ENCODE results near the gene COL4A4.

COL4A4 gene

GRCh38 chr2:227007148-227007547, 156.9 kb downstream of the COL4A4 start:
- Histone ChIP-seq H3F3A (ENCODE audit: insufficient read depth, low read length) (no peaks in the 10 kb centered on the region), H2AFZ (ENCODE audit: low read length) (no peak overlapping the region), H3K9me3 (replicated peaks; ENCODE audit: insufficient read depth, low read length) (no peaks in the 10 kb centered on the region), H3K9ac (ENCODE audit: low read length) (no peak overlapping the region), H3K4me2 (ENCODE audit: low read depth, low read length) (no peak overlapping the region), H3K79me2 (ENCODE audit: low read length) (no peaks in the 10 kb centered on the region), H3K9me2 (replicated peaks; ENCODE audit: insufficient read depth, low read length) (no peaks in the 10 kb centered on the region), H3K36me3 (replicated peaks; ENCODE audit: insufficient read depth, low read length) (no peaks in the 10 kb centered on the region), H3K27ac (ENCODE audit: low read length) (no peak overlapping the region), H4K20me1 (ENCODE audit: insufficient read depth, low read length) (no peaks in the 10 kb centered on the region), H3K4me1 (ENCODE audit: low read length) (no peaks in the 10 kb centered on the region), H3K27me3 (replicated peaks; ENCODE audit: insufficient read depth, low read length) (no peaks in the 10 kb centered on the region), H3K4me3 (ENCODE audit: low read length) (no peak overlapping the region)
- no peak for TF ChIP-seq EZH2phosphoT487 (IDR thresholded peaks at IDR 0.05; ENCODE audit: low read length)
- no peak for TF ChIP-seq EZH2 (optimal IDR thresholded peaks at IDR 0.05; ENCODE audit: low read depth, low read length)
- DNase-seq: no peak

GRCh38 chr2:227006189-227006897, 157.7 kb downstream of the COL4A4 start:
- H2AFZ ChIP-seq (ENCODE audit: low read length): no peak overlapping the region
- no peak overlapping the region for H3K4me3 ChIP-seq (ENCODE audit: low read length)
- no peaks in the 10 kb centered on the region for H4K20me1 ChIP-seq (ENCODE audit: insufficient read depth, low read length)
- no peaks in the 10 kb centered on the region for H3F3A ChIP-seq (ENCODE audit: insufficient read depth, low read length)
- no peak for DNase-seq
- TF ChIP-seq EZH2phosphoT487 (IDR thresholded peaks at IDR 0.05; ENCODE audit: low read length) (no peak), EZH2 (optimal IDR thresholded peaks at IDR 0.05; ENCODE audit: low read depth, low read length) (no peak), CTCF (IDR thresholded peaks at IDR 0.05; ENCODE audit: low read length) (no peak)
- no peak overlapping the region for H3K27ac ChIP-seq (ENCODE audit: low read length)
- H3K4me1 ChIP-seq (ENCODE audit: low read length): no peaks in the 10 kb centered on the region
- H3K9ac ChIP-seq (ENCODE audit: low read length): no peak overlapping the region
- no peak overlapping the region for H3K4me2 ChIP-seq (ENCODE audit: low read depth, low read length)
- H3K9me3 ChIP-seq (replicated peaks; ENCODE audit: insufficient read depth, low read length): no peaks in the 10 kb centered on the region
- no peaks in the 10 kb centered on the region for H3K36me3 ChIP-seq (replicated peaks; ENCODE audit: insufficient read depth, low read length)
- no peaks in the 10 kb centered on the region for H3K79me2 ChIP-seq (ENCODE audit: low read length)
- H3K27me3 ChIP-seq (replicated peaks; ENCODE audit: insufficient read depth, low read length): no peaks in the 10 kb centered on the region
- no peaks in the 10 kb centered on the region for H3K9me2 ChIP-seq (replicated peaks; ENCODE audit: insufficient read depth, low read length)

- Histone ChIP-seq H3F3A (ENCODE audit: insufficient read depth, low read length) (no peaks in the 10 kb centered on the region), H3K27me3 (replicated peaks; ENCODE audit: insufficient read depth, low read length) (no peaks in the 10 kb centered on the region), H3K4me1 (ENCODE audit: low read length) (no peaks in the 10 kb centered on the region), H3K9me3 (replicated peaks; ENCODE audit: insufficient read depth, low read length) (no peaks in the 10 kb centered on the region), H3K9ac (ENCODE audit: low read length) (no peak overlapping the region), H3K4me2 (ENCODE audit: low read depth, low read length) (no peak overlapping the region), H2AFZ (ENCODE audit: low read length) (no peak overlapping the region), H3K27ac (ENCODE audit: low read length) (no peak overlapping the region), H3K36me3 (replicated peaks; ENCODE audit: insufficient read depth, low read length) (no peaks in the 10 kb centered on the region), H4K20me1 (ENCODE audit: insufficient read depth, low read length) (no peaks in the 10 kb centered on the region), H3K9me2 (replicated peaks; ENCODE audit: insufficient read depth, low read length) (no peaks in the 10 kb centered on the region), H3K4me3 (ENCODE audit: low read length) (no peak overlapping the region), H3K79me2 (ENCODE audit: low read length) (no peaks in the 10 kb centered on the region)
- no peak for DNase-seq
- TF ChIP-seq EZH2 (optimal IDR thresholded peaks at IDR 0.05; ENCODE audit: low read depth, low read length) (no peak), CTCF (IDR thresholded peaks at IDR 0.05; ENCODE audit: low read length) (no peak), EZH2phosphoT487 (IDR thresholded peaks at IDR 0.05; ENCODE audit: low read length) (no peak)
Observed at GRCh38 chr2:227004482-227004881, 159.5 kb downstream of the COL4A4 start.

GRCh38 chr2:227000123-227000522, 163.9 kb downstream of the COL4A4 start:
- TF ChIP-seq EZH2phosphoT487 (IDR thresholded peaks at IDR 0.05; ENCODE audit: low read length) (no peak), CTCF (IDR thresholded peaks at IDR 0.05; ENCODE audit: low read length) (no peak), EZH2 (optimal IDR thresholded peaks at IDR 0.05; ENCODE audit: low read depth, low read length) (no peak)
- no peak for DNase-seq
- no peak overlapping the region for H3K4me3 ChIP-seq (ENCODE audit: low read length)
- H3K27ac ChIP-seq (ENCODE audit: low read length): no peak overlapping the region
- H2AFZ ChIP-seq (ENCODE audit: low read length): no peak overlapping the region
- no peaks in the 10 kb centered on the region for H3K79me2 ChIP-seq (ENCODE audit: low read length)
- H4K20me1 ChIP-seq (ENCODE audit: insufficient read depth, low read length): no peaks in the 10 kb centered on the region
- no peaks in the 10 kb centered on the region for H3K4me1 ChIP-seq (ENCODE audit: low read length)
- H3K9me3 ChIP-seq (replicated peaks; ENCODE audit: insufficient read depth, low read length): no peaks in the 10 kb centered on the region
- H3F3A ChIP-seq (ENCODE audit: insufficient read depth, low read length): no peaks in the 10 kb centered on the region
- no peak overlapping the region for H3K9ac ChIP-seq (ENCODE audit: low read length)
- H3K9me2 ChIP-seq (replicated peaks; ENCODE audit: insufficient read depth, low read length): no peaks in the 10 kb centered on the region
- H3K36me3 ChIP-seq (replicated peaks; ENCODE audit: insufficient read depth, low read length): no peaks in the 10 kb centered on the region
- H3K4me2 ChIP-seq (ENCODE audit: low read depth, low read length): no peak overlapping the region
- no peaks in the 10 kb centered on the region for H3K27me3 ChIP-seq (replicated peaks; ENCODE audit: insufficient read depth, low read length)
